Psoas muscle (tissue), 8 donors: ENCODE measurements around the gene ACADM. TPM values are rescaled to one million over a fixed set of nuclear protein-coding genes. Genes with fewer than 3 reads are reported as not detected.

Experiments used
- ATAC-seq, 4 donors: fragments of 200-7000 bp; cut with Tn5 transposase; one replicate each; pipeline ENCODE4 v1.9.1; 2020; ENCODE audit warnings: moderate library complexity in 3 of 4, mild to moderate bottlenecking in 2 of 4
- DNase-seq, 2 donors: peaks; one replicate each; pipeline ENCODE4 v3.0.0-alpha.2; 2020
- H3K27ac ChIP-seq: fragments of 200-600 bp; one replicate; pipeline ENCODE4 v1.8.0; 2022
- H3K27me3 ChIP-seq, 3 donors: fragments of 200-600 bp in 1 of 3; one replicate each; pipeline versions ENCODE4 v1.6.1 to v1.8.0; 2013 to 2022; ENCODE audit warnings: low read length in 2 of 3, mild to moderate bottlenecking in 2 of 3, moderate library complexity in 1 of 3; ENCODE audit not compliant: insufficient read depth in 3 of 3
- H3K36me3 ChIP-seq, 2 donors: fragments of 200-600 bp in 1 of 2; one replicate each; pipeline versions ENCODE4 v1.6.1 to v1.8.0; 2013 to 2022; ENCODE audit warnings: low read depth in 1 of 2, mild to moderate bottlenecking in 1 of 2, moderate library complexity in 1 of 2; ENCODE audit not compliant: insufficient read depth in 1 of 2
- H3K4me1 ChIP-seq: fragments of 200-600 bp; one replicate; pipeline ENCODE4 v1.8.0; 2022
- H3K4me3 ChIP-seq: fragments of 200-600 bp; one replicate; pipeline ENCODE4 v1.8.0; 2022; ENCODE audit warnings: mild to moderate bottlenecking
- H3K9me3 ChIP-seq: fragments of 200-600 bp; one replicate; pipeline ENCODE4 v1.8.0; 2022
- CTCF ChIP-seq: fragments of 200-600 bp; IDR thresholded peaks from one replicate; pipeline ENCODE4 v1.8.0; 2022; ENCODE audit warnings: antibody characterized with exemption
- WGBS, 3 donors: extraction: QIAGEN DNeasy Blood & Tissue Kit; methylation state at CpG; one replicate each; pipeline versions ENCODE4 v1.1.6 to v1.1.7; 2013; 5-methylcytosine and 5-hydroxymethylcytosine counted together
- intact Hi-C, 2 donors: fragments of 100-400 bp; cut with DNase I; formaldehyde crosslinking; loops; one replicate each; pipeline versions ENCODE4 v1.11.0 to v1.14.2; 2022
- polyA plus RNA-seq, 3 donors: library from polyadenylated mRNA; stranded (reverse); fragments of 200-250 nt; gene quantifications; one replicate each; pipeline ENCODE4 v1.2.3, GENCODE V29; 2013
- total RNA-seq, 4 donors: library from RNA; stranded (reverse); fragmentation: NEBNext Ultra II Directional in 2 of 4; extraction: Animal tissue kit (Norgen Biotek cat#: 25700) in 2 of 4; gene quantifications; one replicate each; pipeline versions ENCODE4 v1.2.1 to v1.2.4, GENCODE V29; 2021 to 2023
- donor health status: healthy with polysubstance abuse.
- donor health status: DM: no; HTN: no; CAD: no; lungs with moderate emphysema.
- donor health status: Bipolar disorder and iron deficiency.
- donor health status: healthy.
- donor health status: DM: yes; HTN: yes; CAD: no.
- donor health status: DM: no; HTN: no; CAD: no.
- donor health status: DM: no; HTN: no; CAD: no.
- donor health status: DM: yes; HTN: yes; CAD: no.

The ACADM gene
- total and polyA plus RNA-seq, 7 donors: 101 to 226 (median 165) TPM

- peak overlapping the region; percentile 97 for H3K27ac ChIP-seq
- peaks cover 31% of the 10 kb centered on the region for H3K4me1 ChIP-seq
- peaks cover 23 to 87% of the 10 kb centered on the region in 2 donors for H3K36me3 ChIP-seq
- H3K27me3 ChIP-seq: no peaks in the 10 kb centered on the region
- TF ChIP-seq CTCF: no peak
- ATAC-seq: peak in 3 of 4 donors; percentile 30 to 61 (median 51)
- peak overlapping the region; percentile 89 for H3K4me3 ChIP-seq
- no peak for DNase-seq
- 32 to 58% (median 40%) methylated on average over 1 of the region's 1 CpG for WGBS, 3 donors
- intact Hi-C loops: no loop called here
- H3K9me3 ChIP-seq: no peaks in the 10 kb centered on the region
Observed at GRCh38 chr1:75791022-75791421, 66.5 kb downstream of the ACADM start.

GRCh38 chr1:75792091-75792490 is 67.6 kb downstream of the ACADM start:
- H3K27me3 ChIP-seq: no peaks in the 10 kb centered on the region
- DNase-seq (no peak), ATAC-seq (no peak)
- no peak for TF ChIP-seq CTCF
- no peaks in the 10 kb centered on the region for H3K9me3 ChIP-seq
- WGBS, 3 donors: 94 to 96% (median 95%) methylated on average over 3 of the region's 3 CpGs
- peaks cover 30 to 98% of the 10 kb centered on the region in 2 donors for H3K36me3 ChIP-seq
- peaks cover 31% of the 10 kb centered on the region for H3K4me1 ChIP-seq
- intact Hi-C loops: no loop called here
- no peak overlapping the region for H3K27ac ChIP-seq
- H3K4me3 ChIP-seq: no peak overlapping the region

- Histone ChIP-seq H3K4me1 (peaks cover 18% of the 10 kb centered on the region), H3K27ac (no peak overlapping the region), H3K27me3 (no peaks in the 10 kb centered on the region), H3K4me3 (no peak overlapping the region), H3K9me3 (no peaks in the 10 kb centered on the region), H3K36me3 (peaks cover 29 to 100% of the 10 kb centered on the region in 2 donors)
- DNase-seq (no peak), ATAC-seq (no peak)
- no peak for TF ChIP-seq CTCF
- intact Hi-C loops: no loop called here
- 94 to 99% (median 98%) methylated on average over 2 of the region's 2 CpGs for WGBS, 3 donors
Observed at GRCh38 chr1:75794382-75794781, 69.9 kb downstream of the ACADM start.

GRCh38 chr1:75795703-75796193 is 71.2 kb downstream of the ACADM start:
- Histone ChIP-seq H3K27me3 (no peaks in the 10 kb centered on the region), H3K4me3 (no peak overlapping the region), H3K4me1 (peaks cover 5% of the 10 kb centered on the region), H3K9me3 (no peaks in the 10 kb centered on the region), H3K27ac (no peak overlapping the region), H3K36me3 (peaks cover 27 to 99% of the 10 kb centered on the region in 2 donors)
- no peak for DNase-seq
- peak in 2 of 4 donors; percentile 14 to 18 for ATAC-seq
- TF ChIP-seq CTCF: no peak
- intact Hi-C loops: no loop called here
- WGBS, 3 donors: 92 to 95% (median 93%) methylated on average over 4 of the region's 4 CpGs
